CD14-positive monocyte (primary cell): ENCODE results near the gene PEX5. TPM values are rescaled to one million over a fixed set of nuclear protein-coding genes. Genes with fewer than 3 reads are reported as not detected.
"Not testable (repeated sequence)": the region's sequence is repeated elsewhere in the genome, so short reads cannot be mapped to it uniquely, and the experiment has no call there.

Experiments
- DNase-seq, 3 donors: peaks; one replicate each; pipeline ENCODE4 v3.0.0-alpha.2; 2011 to 2022
- H2AFZ ChIP-seq: 2 replicates; pipeline ENCODE4 v1.6.0; 2012; ENCODE audit warnings: mild to moderate bottlenecking, low read depth, low read length, inconsistent platforms; ENCODE audit not compliant: insufficient read depth, poor library complexity, severe bottlenecking
- H3K27ac ChIP-seq, 2 donors: 1 replicate in 1 of 2; 2 replicates in 1 of 2; pipeline ENCODE4 v1.5.1; 2012 to 2013; ENCODE audit warnings: low read length in 2 of 2, control low read depth in 1 of 2, inconsistent platforms in 1 of 2, low read depth in 1 of 2, mild to moderate bottlenecking in 1 of 2
- H3K27me3 ChIP-seq, 2 donors: one replicate each; pipeline versions ENCODE4 v1.6.0 to v1.6.1; 2011 to 2013; ENCODE audit warnings: low read length in 2 of 2; ENCODE audit not compliant: control insufficient read depth in 2 of 2, insufficient read depth in 2 of 2
- H3K36me3 ChIP-seq, 2 donors: replicated peaks in 1 of 2; 1 replicate in 1 of 2; 2 replicates in 1 of 2; pipeline versions ENCODE4 v1.5.1 to v1.6.1; 2012 to 2013; ENCODE audit warnings: low read length in 2 of 2, control low read depth in 1 of 2, inconsistent platforms in 1 of 2, mild to moderate bottlenecking in 1 of 2; ENCODE audit not compliant: insufficient read depth in 2 of 2, control insufficient read depth in 1 of 2
- H3K4me1 ChIP-seq, 2 donors: 1 replicate in 1 of 2; 2 replicates in 1 of 2; pipeline versions ENCODE4 v1.5.1 to v1.6.1; 2012 to 2013; ENCODE audit warnings: low read length in 2 of 2, control low read depth in 1 of 2, inconsistent platforms in 1 of 2, mild to moderate bottlenecking in 1 of 2, moderate library complexity in 1 of 2; ENCODE audit not compliant: insufficient read depth in 2 of 2, control insufficient read depth in 1 of 2
- H3K4me2 ChIP-seq: replicated peaks from 2 replicates; pipeline ENCODE3; 2012; ENCODE audit warnings: low read length, moderate library complexity, mild to moderate bottlenecking; ENCODE audit not compliant: poor library complexity, severe bottlenecking; ENCODE audit errors: extremely low read depth
- H3K4me3 ChIP-seq, 3 experiments: fragments of 200-600 bp in 1 of 3; sonication (generic) in 1 of 3; replicated peaks in 1 of 3; 1 replicate in 2 of 3; 2 replicates in 1 of 3; pipeline ENCODE4 v1.5.1; 2011 to 2013; ENCODE audit warnings: low read length in 3 of 3, mild to moderate bottlenecking in 3 of 3, control low read depth in 2 of 3, low read depth in 2 of 3, inconsistent platforms in 1 of 3, moderate library complexity in 1 of 3
- H3K79me2 ChIP-seq: 2 replicates; pipeline ENCODE4 v1.6.0; 2012; ENCODE audit warnings: mild to moderate bottlenecking, control low read depth, inconsistent platforms, low read length, moderate library complexity; ENCODE audit not compliant: insufficient read depth
- H3K9ac ChIP-seq: 2 replicates; pipeline ENCODE4 v1.6.0; 2017; ENCODE audit warnings: low read length, mild to moderate bottlenecking; ENCODE audit not compliant: insufficient read depth, poor library complexity, severe bottlenecking
- H3K9me3 ChIP-seq, 2 donors: replicated peaks in 1 of 2; 1 replicate in 1 of 2; 2 replicates in 1 of 2; pipeline versions ENCODE4 v1.5.1 to v1.6.1; 2012 to 2013; ENCODE audit warnings: low read length in 2 of 2, control low read depth in 1 of 2; ENCODE audit not compliant: control insufficient read depth in 1 of 2, insufficient read depth in 1 of 2
- H4K20me1 ChIP-seq: 2 replicates; pipeline ENCODE4 v1.6.0; 2012; ENCODE audit warnings: mild to moderate bottlenecking, low read length, control low read depth, moderate library complexity; ENCODE audit not compliant: insufficient read depth
- H3K27ac Mint-ChIP-seq, 7 donors: one replicate each; pipeline ENCODE4 v1.8.0; 2020; ENCODE audit warnings: mild to moderate bottlenecking in 7 of 7, mixed read lengths in 7 of 7, moderate library complexity in 6 of 7, inconsistent platforms in 2 of 7
- H3K27me3 Mint-ChIP-seq, 3 donors: one replicate each; pipeline ENCODE4 v1.8.0; 2021 to 2022; ENCODE audit warnings: low read depth in 3 of 3, mild to moderate bottlenecking in 3 of 3, mixed read lengths in 3 of 3, moderate library complexity in 3 of 3, inconsistent platforms in 1 of 3
- H3K36me3 Mint-ChIP-seq, 2 donors: one replicate each; pipeline ENCODE4 v1.8.0; 2020; ENCODE audit warnings: mixed read lengths in 2 of 2, inconsistent platforms in 1 of 2, mild to moderate bottlenecking in 1 of 2
- H3K4me1 Mint-ChIP-seq: one replicate; pipeline ENCODE4 v1.8.0; 2020; ENCODE audit warnings: mild to moderate bottlenecking, mixed read lengths
- H3K4me3 Mint-ChIP-seq, 2 donors: one replicate each; pipeline ENCODE4 v1.8.0; 2020; ENCODE audit warnings: mild to moderate bottlenecking in 2 of 2, mixed read lengths in 2 of 2, moderate library complexity in 1 of 2
- H3K9me3 Mint-ChIP-seq, 7 donors: one replicate each; pipeline ENCODE4 v1.8.0; 2020 to 2022; ENCODE audit warnings: mixed read lengths in 7 of 7, mild to moderate bottlenecking in 6 of 7, moderate library complexity in 6 of 7, inconsistent platforms in 2 of 7
- whole genome bisulfite sequencing: methylation state at CpG from one replicate; pipeline ENCODE4 v1.1.5; 2013; ENCODE audit warnings: missing lambda C conversion rate; ENCODE audit not compliant: insufficient coverage; 5-methylcytosine and 5-hydroxymethylcytosine counted together
- intact Hi-C, 2 donors: fragments of 100-400 bp; cut with micrococcal nuclease; formaldehyde crosslinking; loops; one replicate each; pipeline versions ENCODE4 v1.15.0 to v1.15.1; 2023
- polyA plus RNA-seq, 3 donors: library from polyadenylated mRNA; depleted of rRNA in 1 of 3; unstranded in 2 of 3; stranded (reverse) in 1 of 3; fragments of 300-500 nt in 2 of 3; fragments of >200 nt in 1 of 3; fragmentation: Illumina TruSeq in 2 of 3; gene quantifications; 1 replicate in 2 of 3; 2 replicates in 1 of 3; pipeline ENCODE4 v1.2.3, GENCODE V29; 2012 to 2021
- TF ChIP-seq, protein P1 (sequence below): fragments of 200-600 bp; IDR thresholded peaks from one replicate; pipeline ENCODE4 v1.8.0; 2022; ENCODE audit warnings: antibody characterized with exemption, mild to moderate bottlenecking

PEX5 gene
- polyA plus RNA-seq, 3 donors: 4.3 to 11.3 (median 7.1) TPM

DNA sequence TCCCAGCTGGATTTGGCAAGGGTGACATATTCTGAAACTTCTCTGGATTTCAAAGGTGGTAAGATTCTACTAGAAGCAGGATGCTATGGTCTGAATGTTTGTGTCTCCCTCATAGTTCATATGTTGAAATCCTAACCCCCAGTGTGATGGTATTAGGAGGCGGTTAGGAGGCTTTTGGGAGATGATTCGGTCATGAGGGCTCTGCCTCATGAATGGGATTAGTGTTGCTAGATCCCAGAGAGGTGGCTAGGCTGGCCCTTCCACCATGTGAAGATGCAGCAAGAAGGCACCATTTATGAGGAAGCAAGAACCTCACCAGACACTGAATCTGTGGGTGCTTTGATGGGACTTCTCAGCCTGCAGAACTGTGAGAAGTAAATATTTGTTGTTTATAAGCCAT, 11.0 kb upstream of the PEX5 start:
- Histone ChIP-seq H3K4me1 (no peaks in the 10 kb centered on the region), H3K36me3 (no peaks in the 10 kb centered on the region), H3K27ac (no peak overlapping the region), H3K4me2 (no peak overlapping the region), H3K27me3 (peaks cover 0 to 9% of the 10 kb centered on the region in 2 donors), H3K9me3 (no peaks in the 10 kb centered on the region), H2AFZ (no peak overlapping the region), H3K4me3 (no peak overlapping the region), H4K20me1 (no peaks in the 10 kb centered on the region), H3K79me2 (no peaks in the 10 kb centered on the region), H3K9ac (no peak overlapping the region)
- Mint-ChIP-seq H3K36me3 (no peaks in the 10 kb centered on the region), H3K27me3 (peaks cover 3 to 12% (median 6%) of the 10 kb centered on the region in 3 donors), H3K9me3 (peaks cover 0 to 14% (median 8%) of the 10 kb centered on the region in 7 donors), H3K4me3 (no peak overlapping the region), H3K27ac (no peak overlapping the region), H3K4me1 (no peaks in the 10 kb centered on the region)
- intact Hi-C loops: no loop called here
- DNase-seq: no peak
- 100% methylated on average over 1 of the region's 2 CpGs for WGBS
- TF ChIP-seq, protein P1, sequence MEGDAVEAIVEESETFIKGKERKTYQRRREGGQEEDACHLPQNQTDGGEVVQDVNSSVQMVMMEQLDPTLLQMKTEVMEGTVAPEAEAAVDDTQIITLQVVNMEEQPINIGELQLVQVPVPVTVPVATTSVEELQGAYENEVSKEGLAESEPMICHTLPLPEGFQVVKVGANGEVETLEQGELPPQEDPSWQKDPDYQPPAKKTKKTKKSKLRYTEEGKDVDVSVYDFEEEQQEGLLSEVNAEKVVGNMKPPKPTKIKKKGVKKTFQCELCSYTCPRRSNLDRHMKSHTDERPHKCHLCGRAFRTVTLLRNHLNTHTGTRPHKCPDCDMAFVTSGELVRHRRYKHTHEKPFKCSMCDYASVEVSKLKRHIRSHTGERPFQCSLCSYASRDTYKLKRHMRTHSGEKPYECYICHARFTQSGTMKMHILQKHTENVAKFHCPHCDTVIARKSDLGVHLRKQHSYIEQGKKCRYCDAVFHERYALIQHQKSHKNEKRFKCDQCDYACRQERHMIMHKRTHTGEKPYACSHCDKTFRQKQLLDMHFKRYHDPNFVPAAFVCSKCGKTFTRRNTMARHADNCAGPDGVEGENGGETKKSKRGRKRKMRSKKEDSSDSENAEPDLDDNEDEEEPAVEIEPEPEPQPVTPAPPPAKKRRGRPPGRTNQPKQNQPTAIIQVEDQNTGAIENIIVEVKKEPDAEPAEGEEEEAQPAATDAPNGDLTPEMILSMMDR: no peak

DNA sequence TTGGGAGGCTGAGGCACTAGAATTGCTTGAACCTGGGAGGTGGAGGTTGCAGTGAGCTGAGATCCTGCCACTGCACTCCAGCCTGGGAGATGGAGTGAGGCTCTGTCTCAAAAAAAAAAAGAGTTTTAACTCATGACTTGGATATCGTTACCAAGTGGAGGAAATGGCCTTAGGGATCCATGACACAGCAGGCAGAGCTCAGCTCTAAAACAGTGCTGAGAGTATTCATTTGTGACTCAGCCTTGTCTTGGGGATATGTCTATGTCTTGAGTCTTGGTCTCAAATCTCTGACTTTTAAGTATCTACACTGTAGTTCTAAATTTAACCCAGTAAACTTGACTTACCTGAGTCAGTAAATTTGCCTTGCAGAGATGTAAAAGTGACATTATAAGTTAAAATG, 8.8 kb upstream of the PEX5 start:
- H3K9me3 Mint-ChIP-seq: peaks cover 0 to 11% (median 5%) of the 10 kb centered on the region in 7 donors
- no peak overlapping the region for H3K4me3 ChIP-seq
- WGBS: 90% methylated on average over 1 of the region's 1 CpG
- no peak overlapping the region for H3K27ac ChIP-seq
- no peak overlapping the region for H3K9ac ChIP-seq
- intact Hi-C loops: no loop called here
- H3K9me3 ChIP-seq: no peaks in the 10 kb centered on the region
- H2AFZ ChIP-seq: no peak overlapping the region
- H3K79me2 ChIP-seq: no peaks in the 10 kb centered on the region
- peaks cover 4 to 7% (median 5%) of the 10 kb centered on the region in 3 donors for H3K27me3 Mint-ChIP-seq
- H3K4me2 ChIP-seq: no peak overlapping the region
- no peaks in the 10 kb centered on the region for H3K4me1 ChIP-seq
- no peaks in the 10 kb centered on the region for H4K20me1 ChIP-seq
- no peaks in the 10 kb centered on the region for H3K4me1 Mint-ChIP-seq
- H3K27ac Mint-ChIP-seq: no peak overlapping the region
- H3K4me3 Mint-ChIP-seq: no peak overlapping the region
- H3K27me3 ChIP-seq: peaks cover 0 to 2% of the 10 kb centered on the region in 2 donors
- TF ChIP-seq, protein P1: no peak
- H3K36me3 ChIP-seq: no peaks in the 10 kb centered on the region
- no peak for DNase-seq
- H3K36me3 Mint-ChIP-seq: no peaks in the 10 kb centered on the region

DNA sequence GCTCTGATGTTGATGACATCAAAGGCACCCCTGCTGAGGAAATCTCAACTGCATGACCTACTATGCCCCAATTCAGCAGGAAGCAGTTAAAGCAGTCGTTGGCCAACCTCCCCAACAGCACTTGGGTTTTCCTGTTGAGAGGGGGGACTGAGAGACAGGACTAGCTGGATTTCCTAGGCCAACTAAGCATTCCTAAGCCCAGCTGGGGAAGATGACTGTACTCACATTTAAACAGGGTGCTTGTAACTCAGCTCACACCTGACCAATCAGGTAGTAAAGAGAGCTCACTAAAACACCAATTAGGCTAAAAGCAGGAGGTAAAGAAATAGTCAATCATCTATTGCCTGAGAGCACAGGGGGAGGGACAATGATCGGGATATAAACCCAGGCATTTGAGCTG, 3.4 kb upstream of the PEX5 start:
- H3K9ac ChIP-seq, H3K4me3 Mint-ChIP-seq, H3K36me3 ChIP-seq, intact Hi-C loops, H2AFZ ChIP-seq, H3K4me2 ChIP-seq, H3K27ac Mint-ChIP-seq, H3K4me3 ChIP-seq, H3K27me3 ChIP-seq, H3K9me3 ChIP-seq, DNase-seq, H3K27me3 Mint-ChIP-seq, H3K9me3 Mint-ChIP-seq, H4K20me1 ChIP-seq, H3K36me3 Mint-ChIP-seq, H3K27ac ChIP-seq, H3K79me2 ChIP-seq: not testable (repeated sequence)
- peaks cover 19% of the 10 kb centered on the region for H3K4me1 Mint-ChIP-seq
- peaks cover 15 to 26% of the 10 kb centered on the region in 2 donors for H3K4me1 ChIP-seq
- no CpG with 5 or more reads among the region's 2 CpGs for WGBS
